ENCODE measurements around the gene ANAPC13.

ANAPC13 gene

DNA sequence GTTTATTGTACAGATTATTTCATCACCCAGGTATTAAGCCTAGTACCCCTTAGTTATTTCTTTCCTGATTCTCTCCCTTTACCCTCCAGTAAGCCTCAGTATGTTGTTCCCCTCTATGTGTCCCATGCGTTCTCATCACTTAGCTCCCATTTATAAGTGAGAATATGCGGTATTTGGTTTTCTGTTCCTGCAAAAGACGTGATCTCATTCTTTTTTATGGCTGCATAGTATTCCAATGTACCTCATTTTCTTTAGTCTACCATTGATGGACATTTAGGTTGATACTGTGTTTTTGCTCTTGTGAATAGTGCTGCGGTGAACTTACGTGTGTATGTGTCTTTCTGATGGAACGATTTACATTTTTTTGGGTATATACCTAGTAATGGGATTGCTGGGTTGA lies 36.8 kb upstream of the ANAPC13 start:
- no peak overlapping the region for H3K27ac ChIP-seq
- no peak for TF ChIP-seq ZFX (IDR thresholded peaks at IDR 0.05)
- TF ChIP-seq, protein P1, sequence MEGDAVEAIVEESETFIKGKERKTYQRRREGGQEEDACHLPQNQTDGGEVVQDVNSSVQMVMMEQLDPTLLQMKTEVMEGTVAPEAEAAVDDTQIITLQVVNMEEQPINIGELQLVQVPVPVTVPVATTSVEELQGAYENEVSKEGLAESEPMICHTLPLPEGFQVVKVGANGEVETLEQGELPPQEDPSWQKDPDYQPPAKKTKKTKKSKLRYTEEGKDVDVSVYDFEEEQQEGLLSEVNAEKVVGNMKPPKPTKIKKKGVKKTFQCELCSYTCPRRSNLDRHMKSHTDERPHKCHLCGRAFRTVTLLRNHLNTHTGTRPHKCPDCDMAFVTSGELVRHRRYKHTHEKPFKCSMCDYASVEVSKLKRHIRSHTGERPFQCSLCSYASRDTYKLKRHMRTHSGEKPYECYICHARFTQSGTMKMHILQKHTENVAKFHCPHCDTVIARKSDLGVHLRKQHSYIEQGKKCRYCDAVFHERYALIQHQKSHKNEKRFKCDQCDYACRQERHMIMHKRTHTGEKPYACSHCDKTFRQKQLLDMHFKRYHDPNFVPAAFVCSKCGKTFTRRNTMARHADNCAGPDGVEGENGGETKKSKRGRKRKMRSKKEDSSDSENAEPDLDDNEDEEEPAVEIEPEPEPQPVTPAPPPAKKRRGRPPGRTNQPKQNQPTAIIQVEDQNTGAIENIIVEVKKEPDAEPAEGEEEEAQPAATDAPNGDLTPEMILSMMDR (conservative IDR thresholded peaks at IDR 0.05): no peak

DNA sequence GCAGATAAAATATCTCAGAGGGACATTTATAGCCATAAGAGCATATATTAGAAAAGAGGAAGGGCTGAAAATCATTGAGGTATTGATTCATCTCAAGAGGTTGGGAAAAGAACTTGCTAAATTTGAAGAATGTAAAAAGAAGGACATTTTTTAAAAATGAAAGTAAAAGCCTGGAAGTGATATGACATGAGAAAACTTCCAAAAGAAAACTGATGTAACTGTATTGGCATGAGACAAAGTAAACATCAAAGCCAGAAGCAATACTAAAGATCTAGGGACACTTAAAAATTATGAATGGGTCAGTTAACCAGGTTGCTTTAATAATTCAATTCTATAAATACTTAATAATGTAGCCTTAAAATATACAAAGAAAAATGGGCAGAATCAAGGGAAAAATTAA lies 32.0 kb upstream of the ANAPC13 start:
- TF ChIP-seq ZFX (IDR thresholded peaks at IDR 0.05): no peak
- TF ChIP-seq, protein P1 (conservative IDR thresholded peaks at IDR 0.05): no peak
- no peak overlapping the region for H3K27ac ChIP-seq

GRCh38 chr3:134516905-134517304 lies 31.1 kb upstream of the ANAPC13 start:
- TF ChIP-seq ZFX (IDR thresholded peaks at IDR 0.05): no peak
- TF ChIP-seq, protein P1 (conservative IDR thresholded peaks at IDR 0.05): no peak
- H3K27ac ChIP-seq: no peak overlapping the region

DNA sequence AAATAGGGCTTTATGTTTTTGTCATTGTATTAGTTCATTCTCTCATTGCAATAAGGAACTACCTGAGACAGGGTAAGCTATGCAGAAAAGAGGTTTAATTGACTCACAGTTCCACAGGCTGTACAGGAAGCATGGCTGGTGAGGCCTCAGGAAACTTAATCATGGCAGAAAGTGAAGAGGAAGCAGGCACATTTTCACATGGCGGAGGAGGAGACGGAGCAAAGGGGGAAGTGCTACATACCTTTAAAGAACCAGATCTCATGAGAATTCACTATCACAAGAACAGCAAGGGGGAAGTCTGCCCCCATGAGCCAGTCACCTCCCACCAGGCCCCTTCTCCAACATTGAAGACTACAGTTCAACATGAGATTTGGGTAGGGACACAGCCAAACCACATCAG lies 25.7 kb upstream of the ANAPC13 start:
- TF ChIP-seq, protein P1 (conservative IDR thresholded peaks at IDR 0.05): no peak
- no peak for TF ChIP-seq ZFX (IDR thresholded peaks at IDR 0.05)
- H3K27ac ChIP-seq: no peak overlapping the region

- TF ChIP-seq, protein P1 (conservative IDR thresholded peaks at IDR 0.05): peak; percentile 3; the same call in 1 of the 2 replicates
- TF ChIP-seq ZFX (IDR thresholded peaks at IDR 0.05): no peak
- no peak overlapping the region for H3K27ac ChIP-seq
Measured at GRCh38 chr3:134505485-134505884, 19.7 kb upstream of the ANAPC13 start.

DNA sequence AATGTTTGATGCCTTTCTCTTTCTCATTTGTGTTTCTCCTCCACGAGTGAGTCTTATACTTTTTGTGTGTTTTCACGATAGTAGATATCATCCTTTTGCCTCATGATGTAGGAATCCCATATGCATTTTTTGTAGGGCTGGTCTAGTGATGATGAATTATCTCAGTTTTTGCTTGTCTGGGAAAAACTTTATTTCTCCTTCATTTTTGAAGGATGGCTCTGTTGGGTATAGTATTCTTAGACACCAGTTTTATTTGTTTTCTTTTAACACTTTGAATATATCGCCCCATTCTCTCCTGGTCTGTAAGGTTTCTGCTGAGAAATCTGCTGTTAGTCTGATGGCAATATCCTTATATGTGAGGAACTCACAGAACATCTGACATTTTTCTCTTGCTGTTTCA lies 18.3 kb upstream of the ANAPC13 start:
- no peak overlapping the region for H3K27ac ChIP-seq
- TF ChIP-seq, protein P1 (conservative IDR thresholded peaks at IDR 0.05): no peak
- TF ChIP-seq ZFX (IDR thresholded peaks at IDR 0.05): no peak

- H3K27ac ChIP-seq: no peak overlapping the region
- TF ChIP-seq ZFX (IDR thresholded peaks at IDR 0.05): no peak
- TF ChIP-seq, protein P1 (conservative IDR thresholded peaks at IDR 0.05): no peak
Measured at GRCh38 chr3:134503266-134503665, 17.5 kb upstream of the ANAPC13 start.
